Activated B cell treated with CpG ODN at 0.5 μM for 24 hours (primary cell): Measurements from ENCODE around the gene IPO11. TPM values are rescaled to one million over a fixed set of nuclear protein-coding genes. Genes with fewer than 3 reads are reported as not detected.

Experiments used
- ATAC-seq: fragments of 200-7000 bp; cut with Tn5 transposase; one replicate; pipeline ENCODE4 v1.10.0; 2021; ENCODE audit warnings: low read depth, mild to moderate bottlenecking, moderate library complexity
- CTCF ChIA-PET: fragments of 350-600 bp; sonication (Branson Sonifier 250); formaldehyde crosslinking; loops from one replicate; lab custom pipeline; 2021; ENCODE audit warnings: antibody characterized with exemption; lab: Charles Lee
- POLR2A ChIA-PET: fragments of 350-600 bp; sonication (Branson Sonifier 250); formaldehyde crosslinking; loops from one replicate; lab custom pipeline; 2021; ENCODE audit warnings: antibody characterized with exemption; lab: Charles Lee
- DNase-seq: peaks from one replicate; pipeline ENCODE4 v3.0.0; 2022
- H3K27ac Mint-ChIP-seq: one replicate; pipeline ENCODE4 v1.8.0; 2020; ENCODE audit warnings: mixed read lengths
- H3K27me3 Mint-ChIP-seq: one replicate; pipeline ENCODE4 v1.8.0; 2021; ENCODE audit warnings: mixed read lengths
- H3K36me3 Mint-ChIP-seq: one replicate; pipeline ENCODE4 v1.8.0; 2021; ENCODE audit warnings: low read depth, mixed read lengths
- H3K4me1 Mint-ChIP-seq: one replicate; pipeline ENCODE4 v1.8.0; 2021; ENCODE audit warnings: mixed read lengths
- H3K4me3 Mint-ChIP-seq: one replicate; pipeline ENCODE4 v1.8.0; 2020; ENCODE audit warnings: mild to moderate bottlenecking, mixed read lengths
- H3K9me3 Mint-ChIP-seq: one replicate; pipeline ENCODE4 v1.8.0; 2020; ENCODE audit warnings: mixed read lengths
- intact Hi-C: fragments of 100-400 bp; cut with micrococcal nuclease; formaldehyde crosslinking; loops from one replicate; pipeline ENCODE4 v1.15.1; 2024
- total RNA-seq: library from RNA; stranded (reverse); gene quantifications from 2 replicates; pipeline ENCODE4 v1.2.3, GENCODE V29; 2022
- TF ChIP-seq, protein P1 (sequence below): fragments of 200-600 bp; IDR thresholded peaks from one replicate; pipeline ENCODE4 v1.8.0; 2022; ENCODE audit warnings: antibody characterized with exemption, mild to moderate bottlenecking

The IPO11 gene
- total RNA-seq, 1 donor from 2014 or later: 32.9 TPM

DNA sequence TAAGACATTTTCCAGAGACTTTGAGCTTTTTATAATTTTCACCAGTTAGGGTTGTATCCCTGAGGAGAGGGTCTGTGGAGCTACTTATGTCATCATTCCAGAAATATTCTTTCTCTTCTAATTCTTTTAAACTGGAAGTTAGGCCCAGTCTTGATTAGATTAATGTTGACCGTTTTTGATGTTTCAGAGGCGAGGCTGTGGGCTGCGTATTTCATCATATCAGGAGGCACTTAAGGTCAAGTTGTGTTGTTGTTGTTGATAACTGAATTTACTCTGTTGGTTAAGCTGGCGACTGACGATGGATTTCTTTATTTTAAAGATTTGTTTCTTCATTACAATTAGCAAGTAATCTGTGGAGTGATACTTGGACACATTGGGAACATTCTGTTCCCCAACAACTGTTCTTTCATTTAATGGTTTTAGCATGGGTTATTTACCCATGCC is 20.1 kb downstream of the IPO11 start:
- H3K36me3 Mint-ChIP-seq: peaks cover 17% of the 10 kb centered on the region
- no peaks in the 10 kb centered on the region for H3K9me3 Mint-ChIP-seq
- intact Hi-C loops: no loop called here
- DNase-seq (no peak), ATAC-seq (no peak)
- ChIA-PET POLR2A (interaction anchor here (0.6 kb wide), 1 partner anchor 39 kb away, joined by 3 read pairs; no protein-coding TSS in a partner anchor), CTCF (interaction anchor here (1.3 kb wide), 1 partner anchor 28 kb away, joined by 3 read pairs; no protein-coding TSS in a partner anchor)
- no peaks in the 10 kb centered on the region for H3K4me1 Mint-ChIP-seq
- TF ChIP-seq, protein P1, sequence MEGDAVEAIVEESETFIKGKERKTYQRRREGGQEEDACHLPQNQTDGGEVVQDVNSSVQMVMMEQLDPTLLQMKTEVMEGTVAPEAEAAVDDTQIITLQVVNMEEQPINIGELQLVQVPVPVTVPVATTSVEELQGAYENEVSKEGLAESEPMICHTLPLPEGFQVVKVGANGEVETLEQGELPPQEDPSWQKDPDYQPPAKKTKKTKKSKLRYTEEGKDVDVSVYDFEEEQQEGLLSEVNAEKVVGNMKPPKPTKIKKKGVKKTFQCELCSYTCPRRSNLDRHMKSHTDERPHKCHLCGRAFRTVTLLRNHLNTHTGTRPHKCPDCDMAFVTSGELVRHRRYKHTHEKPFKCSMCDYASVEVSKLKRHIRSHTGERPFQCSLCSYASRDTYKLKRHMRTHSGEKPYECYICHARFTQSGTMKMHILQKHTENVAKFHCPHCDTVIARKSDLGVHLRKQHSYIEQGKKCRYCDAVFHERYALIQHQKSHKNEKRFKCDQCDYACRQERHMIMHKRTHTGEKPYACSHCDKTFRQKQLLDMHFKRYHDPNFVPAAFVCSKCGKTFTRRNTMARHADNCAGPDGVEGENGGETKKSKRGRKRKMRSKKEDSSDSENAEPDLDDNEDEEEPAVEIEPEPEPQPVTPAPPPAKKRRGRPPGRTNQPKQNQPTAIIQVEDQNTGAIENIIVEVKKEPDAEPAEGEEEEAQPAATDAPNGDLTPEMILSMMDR: no peak
- H3K27ac Mint-ChIP-seq: no peak overlapping the region
- no peak overlapping the region for H3K4me3 Mint-ChIP-seq
- H3K27me3 Mint-ChIP-seq: no peaks in the 10 kb centered on the region

- POLR2A ChIA-PET: no interaction called here
- intact Hi-C loops: no loop called here
- Mint-ChIP-seq H3K4me3 (no peak overlapping the region), H3K9me3 (no peaks in the 10 kb centered on the region), H3K4me1 (no peaks in the 10 kb centered on the region), H3K27ac (no peak overlapping the region), H3K27me3 (no peaks in the 10 kb centered on the region), H3K36me3 (peaks cover 52% of the 10 kb centered on the region)
- TF ChIP-seq, protein P1: no peak
- DNase-seq (no peak), ATAC-seq (no peak)
- CTCF ChIA-PET: no interaction called here
Measured at GRCh38 chr5:62448528-62448927, 36.0 kb downstream of the IPO11 start.

GRCh38 chr5:62450259-62450658 is 37.7 kb downstream of the IPO11 start:
- Mint-ChIP-seq H3K4me3 (no peak overlapping the region), H3K9me3 (no peaks in the 10 kb centered on the region), H3K27ac (no peak overlapping the region), H3K27me3 (no peaks in the 10 kb centered on the region), H3K4me1 (no peaks in the 10 kb centered on the region), H3K36me3 (peaks cover 60% of the 10 kb centered on the region)
- CTCF ChIA-PET: no interaction called here
- POLR2A ChIA-PET: no interaction called here
- DNase-seq: no peak
- TF ChIP-seq, protein P1: no peak
- intact Hi-C loops: no loop called here
- no peak for ATAC-seq

GRCh38 chr5:62457071-62457470 is 44.5 kb downstream of the IPO11 start:
- intact Hi-C loops: no loop called here
- no peak for DNase-seq
- ATAC-seq: no peak
- no peak overlapping the region for H3K4me3 Mint-ChIP-seq
- TF ChIP-seq, protein P1: no peak
- ChIA-PET CTCF (no interaction called here), POLR2A (no interaction called here)
- H3K27me3 Mint-ChIP-seq: no peaks in the 10 kb centered on the region
- H3K4me1 Mint-ChIP-seq: peaks cover 2% of the 10 kb centered on the region
- H3K36me3 Mint-ChIP-seq: peaks cover 39% of the 10 kb centered on the region
- no peak overlapping the region for H3K27ac Mint-ChIP-seq
- no peaks in the 10 kb centered on the region for H3K9me3 Mint-ChIP-seq

DNA sequence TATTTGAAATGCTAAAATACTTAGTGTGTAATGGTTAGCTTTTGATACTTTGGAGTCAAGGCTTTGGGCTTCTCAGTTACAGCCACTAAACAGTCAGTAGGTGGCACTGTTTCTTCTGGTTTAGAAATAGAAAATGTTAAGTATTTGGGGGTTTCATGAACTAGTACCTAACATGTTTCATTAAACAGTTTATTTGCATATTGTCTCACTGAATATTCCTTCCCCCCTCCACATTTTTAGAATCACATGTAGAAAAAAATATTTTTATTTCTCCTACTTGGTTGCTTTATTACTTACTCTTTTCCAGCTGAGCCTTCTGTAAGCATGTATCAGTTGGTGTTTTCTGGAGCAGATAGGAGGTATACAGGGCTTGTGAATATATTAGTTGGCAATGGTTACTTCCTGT is 48.0 kb downstream of the IPO11 start:
- H3K36me3 Mint-ChIP-seq: peaks cover 14% of the 10 kb centered on the region
- TF ChIP-seq, protein P1: no peak
- CTCF ChIA-PET: interaction anchor here (0.7 to 2.0 kb wide), 9 partner anchors 9 to 318 kb away, joined by 3 to 14 read pairs (median 3); no protein-coding TSS in a partner anchor
- peak; percentile 31 for ATAC-seq
- H3K27ac Mint-ChIP-seq: no peak overlapping the region
- DNase-seq: no peak
- intact Hi-C loops: loop anchor here (1.0 to 5.0 kb wide), 2 partner anchors 318 to 1502 kb away; partner anchors contain the start of gene HTR1A
- no peaks in the 10 kb centered on the region for H3K9me3 Mint-ChIP-seq
- no peaks in the 10 kb centered on the region for H3K27me3 Mint-ChIP-seq
- POLR2A ChIA-PET: no interaction called here
- H3K4me3 Mint-ChIP-seq: no peak overlapping the region
- peaks cover 2% of the 10 kb centered on the region for H3K4me1 Mint-ChIP-seq
